Dermis blood vessel endothelial cell (primary cell): ENCODE results near the gene SPATA45. TPM values are rescaled to one million over a fixed set of nuclear protein-coding genes. Genes with fewer than 3 reads are reported as not detected.
A peak's percentile ranks its signal among the peaks of the same experiment; 100 is the strongest.

ENCODE experiments used
- DNase-seq: peaks from one replicate; pipeline ENCODE4 v3.0.0; 2010
- total RNA-seq: library from RNA; depleted of rRNA; stranded (reverse); fragments of >200 nt; gene quantifications from 2 replicates; pipeline ENCODE4 v1.2.3, GENCODE V29; 2014

SPATA45 gene
- total RNA-seq, 1 donor from 2014 or later: not detected

GRCh38 chr1:212828395-212828794 lies 19.1 kb downstream of the SPATA45 start:
- DNase-seq: no peak

- no peak for DNase-seq
Observed at GRCh38 chr1:212827831-212828278, 19.6 kb downstream of the SPATA45 start.

GRCh38 chr1:212827171-212827776 lies 20.2 kb downstream of the SPATA45 start:
- no peak for DNase-seq

DNA sequence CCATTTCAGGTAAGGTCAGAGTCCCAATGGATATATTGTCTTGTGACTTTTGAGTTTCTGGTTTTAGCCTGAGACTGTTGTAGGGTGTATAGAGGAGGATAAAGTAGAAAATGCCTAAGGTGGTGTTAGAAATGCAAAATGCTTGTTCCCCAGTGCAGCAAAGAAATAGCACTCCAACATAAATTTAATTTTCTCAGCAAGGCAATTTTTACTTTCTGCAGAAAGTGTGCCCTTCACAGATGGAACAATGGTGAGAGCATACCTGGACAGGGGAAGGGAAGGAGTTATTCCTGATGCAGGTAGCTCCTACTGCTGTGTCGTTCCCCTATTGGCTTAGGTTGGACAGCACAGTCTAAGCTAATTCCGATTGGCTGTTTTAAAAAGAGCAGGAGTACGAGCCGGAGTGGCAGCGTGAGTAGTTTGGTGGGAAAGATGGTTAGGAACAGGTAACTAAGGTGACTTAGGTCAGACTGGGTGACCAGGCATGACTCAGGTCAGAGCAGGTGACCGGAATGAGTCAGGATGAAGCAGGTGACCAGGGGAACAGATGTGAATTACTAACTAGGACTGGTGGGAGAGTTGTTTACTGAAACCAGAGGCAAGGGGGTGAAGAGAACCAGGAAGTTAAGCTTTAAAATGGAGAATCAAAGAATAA lies 21.5 kb downstream of the SPATA45 start:
- DNase-seq: no peak

DNA sequence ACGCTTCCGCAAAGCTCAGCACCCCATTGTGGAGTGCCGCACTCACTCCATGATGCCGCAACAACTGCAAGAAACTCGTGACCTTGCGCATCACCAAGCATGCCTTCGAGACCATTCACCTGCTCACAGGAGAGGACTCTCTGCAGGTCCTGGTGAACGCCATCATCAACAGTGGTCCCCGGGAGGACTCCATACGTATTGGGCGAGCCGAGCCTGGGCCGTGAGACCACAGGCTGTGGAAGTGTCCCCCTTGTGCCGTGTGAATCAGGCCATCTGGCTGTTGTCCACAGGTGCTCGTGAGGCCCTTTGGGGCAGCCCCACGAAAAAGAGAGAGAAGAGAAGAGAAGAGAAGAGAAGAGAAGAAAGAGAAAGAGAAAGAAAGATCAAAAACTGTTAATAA lies 23.2 kb downstream of the SPATA45 start:
- no peak for DNase-seq

DNA sequence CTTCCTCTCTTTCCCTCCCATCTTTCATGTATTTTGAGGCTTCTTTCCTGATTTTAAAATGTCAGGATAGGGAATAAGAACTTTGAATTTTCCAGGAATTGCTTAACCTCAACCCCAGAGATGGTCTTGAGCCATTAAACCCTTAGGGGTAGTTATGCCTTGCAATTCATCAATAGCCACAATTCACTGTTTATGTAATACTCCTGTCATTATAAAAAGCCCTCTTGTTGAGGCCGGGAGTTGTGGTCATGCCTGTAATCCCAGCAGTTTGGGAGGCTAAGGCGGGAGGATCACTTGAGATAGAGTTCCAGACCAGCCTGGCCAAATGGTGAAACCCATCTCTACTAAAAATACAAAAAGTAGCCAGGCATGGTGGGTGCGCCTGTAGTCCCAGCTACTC lies 24.5 kb downstream of the SPATA45 start:
- DNase-seq: no peak

DNA sequence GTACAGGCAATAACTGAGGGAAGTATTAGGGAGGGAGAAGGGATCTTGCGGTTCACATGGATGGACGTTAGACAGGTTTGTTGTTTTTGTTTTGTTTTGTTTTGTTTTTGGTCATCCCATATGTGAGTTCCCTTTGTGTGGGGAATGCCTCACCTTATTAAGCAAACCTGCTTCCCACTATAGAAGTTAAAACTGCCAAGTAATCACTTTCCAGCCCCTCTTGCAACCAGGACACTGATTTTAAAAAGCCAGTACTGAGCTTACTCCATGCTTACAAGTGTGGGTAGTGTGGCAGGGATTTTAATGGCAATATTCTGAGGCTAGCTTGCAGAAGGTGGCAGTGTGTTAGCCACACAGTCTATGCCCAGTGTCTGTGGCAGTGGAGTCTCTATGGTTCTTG lies 26.5 kb downstream of the SPATA45 start:
- no peak for DNase-seq

- DNase-seq: peak; percentile 62
Observed at GRCh38 chr1:212819726-212820125, 27.7 kb downstream of the SPATA45 start.

- no peak for DNase-seq
Observed at GRCh38 chr1:212816567-212817278, 30.7 kb downstream of the SPATA45 start.

DNA sequence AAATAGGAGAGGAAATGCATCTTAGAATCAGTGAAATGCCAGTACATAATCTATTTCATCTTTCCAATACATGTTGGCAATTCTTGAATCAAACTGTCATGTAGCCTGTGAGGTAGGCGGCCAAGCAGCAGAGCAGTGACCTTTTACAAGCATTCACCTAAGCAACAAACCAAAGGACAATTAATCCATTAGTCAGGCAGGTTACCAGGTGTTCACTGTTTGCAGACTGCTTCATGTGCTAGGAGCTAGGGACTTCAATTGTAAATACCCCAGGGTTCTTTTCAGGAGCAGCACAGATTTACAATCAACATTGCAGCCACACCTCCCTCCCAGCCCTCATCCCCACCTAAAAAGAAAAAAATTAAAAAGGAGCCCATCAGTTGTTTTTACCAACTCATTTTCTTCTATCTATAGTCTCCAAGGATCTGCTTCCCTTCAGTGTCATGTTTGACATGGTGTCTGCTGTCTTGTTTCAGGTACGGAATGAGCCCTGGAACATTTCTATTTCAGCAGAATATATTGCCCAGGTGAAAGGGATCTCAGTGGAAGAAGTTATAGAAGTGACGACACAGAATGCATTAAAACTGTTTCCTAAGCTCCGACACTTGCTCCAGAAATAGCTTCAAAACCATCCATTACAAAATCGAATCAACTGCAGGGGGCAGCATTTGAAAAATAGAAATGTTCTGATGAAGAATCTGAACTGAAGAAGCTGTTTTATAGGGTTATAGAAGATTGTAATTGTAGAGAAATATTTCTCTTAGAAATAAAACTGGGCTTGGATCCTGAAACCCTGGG lies 32.7 kb downstream of the SPATA45 start:
- DNase-seq: peak; percentile 43

GRCh38 chr1:212805767-212806166 lies 41.7 kb downstream of the SPATA45 start:
- DNase-seq: no peak

GRCh38 chr1:212797681-212798080 lies 49.8 kb downstream of the SPATA45 start:
- DNase-seq: no peak

GRCh38 chr1:212794561-212795014 lies 52.9 kb downstream of the SPATA45 start:
- peak; percentile 29 for DNase-seq

DNA sequence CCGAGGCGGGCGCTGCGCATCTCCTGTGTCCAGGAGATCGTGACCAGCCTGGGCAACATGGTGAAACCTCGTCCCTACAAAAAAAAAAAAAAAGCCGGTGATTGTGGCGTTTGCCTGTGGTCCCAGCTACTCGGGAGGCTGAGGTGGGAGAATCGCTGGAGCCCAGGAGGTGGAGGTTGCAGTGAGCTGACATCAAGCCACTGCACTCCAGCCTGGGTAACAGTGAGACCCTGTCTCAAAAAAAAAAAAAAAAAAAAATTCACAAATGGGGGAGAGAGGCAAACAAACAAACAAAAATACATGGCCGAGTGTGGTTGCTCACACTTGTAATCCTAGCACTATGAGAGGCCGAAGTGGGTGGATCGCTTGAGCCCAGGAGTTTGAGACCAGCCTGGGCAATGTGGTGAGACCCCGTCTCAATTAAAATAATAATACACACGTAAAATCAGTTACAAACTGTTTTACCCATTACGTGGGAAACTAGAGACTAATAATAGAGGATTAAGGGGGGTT lies 55.0 kb downstream of the SPATA45 start:
- DNase-seq: peak; percentile 1

DNA sequence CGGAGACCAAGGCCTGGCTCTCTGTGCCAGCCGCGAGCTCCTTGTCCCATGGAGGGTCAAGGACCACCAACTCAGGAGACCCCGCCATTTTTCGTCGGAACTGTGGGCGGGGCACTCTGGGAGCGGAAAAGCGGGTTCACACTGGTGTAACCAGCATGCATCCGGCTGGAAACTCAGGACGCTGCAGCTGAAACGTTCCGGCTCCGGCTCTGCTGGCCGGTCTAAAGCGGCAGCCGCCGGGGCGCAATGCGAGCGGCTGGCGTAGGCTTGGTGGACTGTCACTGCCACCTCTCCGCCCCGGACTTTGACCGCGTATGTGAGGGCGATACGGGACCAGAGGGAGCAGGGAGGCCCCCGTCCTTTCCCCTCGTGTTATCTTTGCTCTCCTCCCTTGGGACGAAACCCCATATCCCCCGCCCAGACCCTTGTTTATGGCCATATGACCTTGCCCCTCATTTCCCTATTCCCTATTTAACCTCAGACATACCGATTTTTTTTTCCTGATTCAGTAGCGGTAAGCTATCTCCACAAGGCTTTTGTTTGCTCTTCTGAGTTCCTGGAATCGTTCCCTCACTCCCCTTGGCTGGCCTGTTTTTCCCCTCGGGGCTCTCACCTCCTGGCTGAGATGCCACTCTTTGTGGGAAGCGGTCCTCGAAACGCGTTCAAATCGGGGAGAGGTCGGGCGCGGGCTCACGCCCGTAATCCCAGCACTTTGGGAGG lies 55.6 kb downstream of the SPATA45 start, which contains the start of the genes NSL1 and TATDN3:
TSS of gene NSL1 (minus strand) at position 102 of the 720 bp plus-strand sequence. CDS start at position 88, 14 bp downstream.
TSS of gene TATDN3 (plus strand) at position 219 of the 720 bp plus-strand sequence. CDS start at position 247, 28 bp downstream.
- DNase-seq: peak; percentile 97

GRCh38 chr1:212791261-212791675 lies 56.2 kb downstream of the SPATA45 start:
- DNase-seq: no peak

- no peak for DNase-seq
Observed at GRCh38 chr1:212785871-212786270, 61.6 kb downstream of the SPATA45 start.

DNA sequence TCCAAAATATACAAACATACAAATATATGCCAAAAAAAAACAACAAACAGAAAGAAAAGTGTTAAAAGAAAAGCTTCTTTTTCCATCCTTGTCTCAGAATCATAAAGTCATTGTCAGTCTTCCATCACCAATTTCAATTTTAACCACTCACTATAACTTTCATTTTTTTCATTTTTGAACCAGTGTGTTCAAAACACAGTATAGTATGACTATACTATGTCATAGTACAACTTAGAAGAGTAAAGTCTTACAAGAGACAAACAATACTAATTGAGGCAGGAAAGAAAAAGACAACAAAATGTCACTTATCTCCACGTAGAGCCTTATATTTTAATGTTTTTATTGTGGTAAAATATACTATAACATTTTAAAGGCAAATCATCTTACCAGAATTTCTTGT lies 63.5 kb downstream of the SPATA45 start:
- no peak for DNase-seq

GRCh38 chr1:212782422-212783154 lies 64.9 kb downstream of the SPATA45 start:
- peak; percentile 72 for DNase-seq

DNA sequence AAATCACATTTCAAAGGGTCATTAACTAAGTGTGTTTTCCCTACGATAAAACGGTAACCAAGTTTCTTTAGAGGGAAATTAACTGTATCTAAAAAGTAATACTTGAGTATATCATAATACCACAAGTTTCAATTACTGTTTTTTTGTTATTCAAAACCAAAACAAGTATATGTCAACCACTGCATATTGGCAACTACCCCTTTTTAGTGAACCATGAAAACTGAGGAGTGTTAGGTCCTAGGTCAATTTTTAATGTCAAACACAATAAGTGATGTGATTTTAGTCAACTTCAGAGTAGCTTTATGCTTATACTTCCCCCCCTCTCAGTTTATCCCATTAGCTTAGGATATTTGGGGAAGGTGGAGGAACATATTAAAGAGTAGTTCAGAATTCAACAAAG lies 66.2 kb downstream of the SPATA45 start:
- DNase-seq: no peak

- DNase-seq: no peak
Observed at GRCh38 chr1:212780759-212781158, 66.7 kb downstream of the SPATA45 start.
